Mucosa of rectum (tissue), 2 donors: ENCODE results near the gene SAV1.

Experiments
- H3K27ac ChIP-seq, 2 donors: one replicate each; pipeline ENCODE4 v1.7.0; 2013; ENCODE audit warnings: inconsistent platforms in 2 of 2, low read depth in 2 of 2, low read length in 2 of 2
- H3K27me3 ChIP-seq, 2 donors: one replicate each; pipeline ENCODE4 v1.7.0; 2013; ENCODE audit warnings: low read length in 2 of 2; ENCODE audit not compliant: control insufficient read depth in 2 of 2, insufficient read depth in 2 of 2
- H3K36me3 ChIP-seq, 2 donors: one replicate each; pipeline ENCODE4 v1.7.0; 2013; ENCODE audit warnings: low read length in 2 of 2; ENCODE audit not compliant: control insufficient read depth in 2 of 2, insufficient read depth in 2 of 2
- H3K4me1 ChIP-seq, 2 donors: one replicate each; pipeline ENCODE4 v1.7.0; 2013; ENCODE audit warnings: low read length in 2 of 2, mild to moderate bottlenecking in 1 of 2; ENCODE audit not compliant: control insufficient read depth in 2 of 2, insufficient read depth in 2 of 2
- H3K4me3 ChIP-seq, 2 donors: one replicate each; pipeline ENCODE4 v1.7.0; 2013; ENCODE audit warnings: low read length in 2 of 2
- H3K9ac ChIP-seq, 2 donors: one replicate each; pipeline ENCODE4 v1.7.0; 2013; ENCODE audit warnings: low read length in 2 of 2, low read depth in 1 of 2, mild to moderate bottlenecking in 1 of 2
- H3K9me3 ChIP-seq, 2 donors: one replicate each; pipeline ENCODE4 v1.7.0; 2013; ENCODE audit warnings: low read length in 2 of 2; ENCODE audit not compliant: control insufficient read depth in 2 of 2
- donor health status: healthy.
- donor health status: Normal muscosa, but diverticular disease.

Gene SAV1

DNA sequence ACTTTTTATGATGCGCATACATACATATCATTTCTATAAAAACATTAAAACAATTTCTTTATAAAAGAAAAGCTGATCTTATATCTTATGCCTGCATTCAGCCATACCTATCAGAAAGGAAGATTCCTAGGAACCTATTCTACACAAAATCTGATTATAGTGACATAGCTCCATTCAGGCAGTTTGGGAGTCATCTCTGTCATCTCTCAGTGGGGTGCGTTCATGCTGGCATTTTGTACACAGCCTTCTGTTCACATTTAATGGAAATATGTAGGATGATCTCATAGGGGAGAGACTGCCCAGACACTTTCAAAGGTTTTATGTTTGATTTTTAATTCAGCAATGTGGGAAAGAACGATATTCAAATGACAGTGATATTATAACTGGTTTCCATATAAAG is 55.3 kb downstream of the SAV1 start:
- H3K9me3 ChIP-seq = no peaks in the 10 kb centered on the region
- no peaks in the 10 kb centered on the region for H3K4me1 ChIP-seq
- no peaks in the 10 kb centered on the region for H3K27me3 ChIP-seq
- H3K36me3 ChIP-seq = no peaks in the 10 kb centered on the region
- no peak overlapping the region for H3K4me3 ChIP-seq
- H3K9ac ChIP-seq = no peak overlapping the region
- no peak overlapping the region for H3K27ac ChIP-seq

GRCh38 chr14:50610465-50610864 is 57.6 kb downstream of the SAV1 start:
- Histone ChIP-seq H3K4me3 (no peak overlapping the region), H3K9ac (no peak overlapping the region), H3K36me3 (no peaks in the 10 kb centered on the region), H3K27me3 (no peaks in the 10 kb centered on the region), H3K4me1 (no peaks in the 10 kb centered on the region), H3K9me3 (no peaks in the 10 kb centered on the region), H3K27ac (no peak overlapping the region)

- Histone ChIP-seq H3K27ac (no peak overlapping the region), H3K9ac (no peak overlapping the region), H3K27me3 (no peaks in the 10 kb centered on the region), H3K4me3 (no peak overlapping the region), H3K36me3 (no peaks in the 10 kb centered on the region), H3K9me3 (no peaks in the 10 kb centered on the region), H3K4me1 (no peaks in the 10 kb centered on the region)
Measured at GRCh38 chr14:50608302-50608851, 59.7 kb downstream of the SAV1 start.

GRCh38 chr14:50607761-50608160 is 60.3 kb downstream of the SAV1 start:
- H3K9me3 ChIP-seq = no peaks in the 10 kb centered on the region
- no peak overlapping the region for H3K9ac ChIP-seq
- H3K27me3 ChIP-seq = no peaks in the 10 kb centered on the region
- no peak overlapping the region for H3K27ac ChIP-seq
- H3K4me1 ChIP-seq = no peaks in the 10 kb centered on the region
- no peaks in the 10 kb centered on the region for H3K36me3 ChIP-seq
- no peak overlapping the region for H3K4me3 ChIP-seq

DNA sequence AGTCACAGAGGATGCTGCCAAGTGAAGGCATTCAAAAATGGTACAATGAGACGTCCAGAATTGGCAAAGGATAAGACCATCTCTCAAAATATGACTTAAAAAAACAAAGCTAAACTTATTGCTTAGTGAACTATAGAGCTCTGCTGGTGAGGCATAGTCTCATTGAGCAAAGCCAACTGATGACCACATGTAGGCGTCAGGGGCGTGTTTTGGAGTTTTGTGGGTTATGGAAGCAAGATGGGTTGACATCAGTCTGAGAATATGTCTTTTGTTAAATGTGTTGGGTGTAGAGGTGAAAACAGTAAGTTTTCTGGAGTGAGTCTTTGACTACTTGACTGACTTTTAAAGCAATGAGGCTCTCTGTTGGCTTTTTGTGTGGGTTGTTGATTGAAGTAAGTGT is 60.9 kb downstream of the SAV1 start:
- Histone ChIP-seq H3K27ac (no peak overlapping the region), H3K27me3 (no peaks in the 10 kb centered on the region), H3K9ac (no peak overlapping the region), H3K4me3 (no peak overlapping the region), H3K36me3 (no peaks in the 10 kb centered on the region), H3K4me1 (no peaks in the 10 kb centered on the region), H3K9me3 (no peaks in the 10 kb centered on the region)

GRCh38 chr14:50606468-50606867 is 61.6 kb downstream of the SAV1 start:
- H3K4me3 ChIP-seq = no peak overlapping the region
- H3K36me3 ChIP-seq = no peaks in the 10 kb centered on the region
- no peaks in the 10 kb centered on the region for H3K4me1 ChIP-seq
- H3K9ac ChIP-seq = no peak overlapping the region
- H3K27ac ChIP-seq = no peak overlapping the region
- no peaks in the 10 kb centered on the region for H3K27me3 ChIP-seq
- no peaks in the 10 kb centered on the region for H3K9me3 ChIP-seq

GRCh38 chr14:50605766-50606165 is 62.3 kb downstream of the SAV1 start:
- H3K4me3 ChIP-seq = no peak overlapping the region
- no peaks in the 10 kb centered on the region for H3K9me3 ChIP-seq
- H3K36me3 ChIP-seq = no peaks in the 10 kb centered on the region
- no peak overlapping the region for H3K27ac ChIP-seq
- no peak overlapping the region for H3K9ac ChIP-seq
- no peaks in the 10 kb centered on the region for H3K27me3 ChIP-seq
- H3K4me1 ChIP-seq = no peaks in the 10 kb centered on the region

DNA sequence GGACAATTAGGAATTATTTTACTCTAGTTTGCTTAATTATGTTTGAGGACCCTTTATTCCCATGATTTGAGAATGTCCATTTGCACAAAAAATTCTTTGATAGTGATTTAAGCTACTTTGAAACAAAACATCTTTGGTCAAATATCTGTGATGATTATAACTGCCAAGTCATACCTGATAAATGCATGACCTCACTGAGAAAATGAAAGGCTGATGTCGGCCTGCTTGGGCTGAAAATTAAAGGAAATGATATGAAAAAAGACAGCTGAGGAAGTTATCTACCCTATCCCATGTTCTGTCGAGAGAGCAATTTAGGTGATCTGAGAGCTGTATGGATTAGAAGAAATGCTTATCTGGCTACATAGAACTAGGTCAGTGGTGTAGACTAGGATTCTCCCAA is 64.5 kb downstream of the SAV1 start:
- H3K9ac ChIP-seq = no peak overlapping the region
- no peaks in the 10 kb centered on the region for H3K4me1 ChIP-seq
- no peaks in the 10 kb centered on the region for H3K27me3 ChIP-seq
- H3K36me3 ChIP-seq = no peaks in the 10 kb centered on the region
- H3K27ac ChIP-seq = no peak overlapping the region
- H3K9me3 ChIP-seq = no peaks in the 10 kb centered on the region
- no peak overlapping the region for H3K4me3 ChIP-seq

- no peak overlapping the region for H3K4me3 ChIP-seq
Measured at GRCh38 chr14:50602035-50602434, 66.1 kb downstream of the SAV1 start.

DNA sequence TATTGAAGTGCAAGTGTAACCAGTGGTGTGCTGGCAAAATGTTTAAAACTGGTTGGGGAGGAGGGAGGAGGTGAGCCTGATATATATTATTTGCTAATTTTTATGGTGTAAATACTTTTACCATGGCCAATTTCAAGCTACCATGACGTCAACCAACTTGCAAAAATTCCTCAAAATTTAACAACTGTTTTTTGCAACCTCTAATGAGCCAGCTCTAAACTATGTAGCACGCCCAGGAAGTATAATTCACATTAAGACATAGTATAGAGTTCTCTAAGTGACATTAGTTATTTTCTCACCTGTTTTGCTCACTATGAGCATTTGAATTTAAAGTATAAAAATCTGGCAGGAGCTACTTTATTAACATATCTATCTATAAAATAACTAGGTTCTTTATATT is 66.7 kb downstream of the SAV1 start:
- H3K27ac ChIP-seq = no peak overlapping the region
- H3K27me3 ChIP-seq = no peaks in the 10 kb centered on the region
- no peak overlapping the region for H3K9ac ChIP-seq
- no peaks in the 10 kb centered on the region for H3K9me3 ChIP-seq
- no peaks in the 10 kb centered on the region for H3K4me1 ChIP-seq
- H3K4me3 ChIP-seq = no peak overlapping the region
- no peaks in the 10 kb centered on the region for H3K36me3 ChIP-seq

More at GRCh38 chr14:50602035-50602434, 66.1 kb downstream of the SAV1 start:
- Histone ChIP-seq H3K4me1 (no peaks in the 10 kb centered on the region), H3K36me3 (no peaks in the 10 kb centered on the region), H3K27ac (no peak overlapping the region), H3K9me3 (no peaks in the 10 kb centered on the region), H3K9ac (no peak overlapping the region), H3K27me3 (no peaks in the 10 kb centered on the region)

DNA sequence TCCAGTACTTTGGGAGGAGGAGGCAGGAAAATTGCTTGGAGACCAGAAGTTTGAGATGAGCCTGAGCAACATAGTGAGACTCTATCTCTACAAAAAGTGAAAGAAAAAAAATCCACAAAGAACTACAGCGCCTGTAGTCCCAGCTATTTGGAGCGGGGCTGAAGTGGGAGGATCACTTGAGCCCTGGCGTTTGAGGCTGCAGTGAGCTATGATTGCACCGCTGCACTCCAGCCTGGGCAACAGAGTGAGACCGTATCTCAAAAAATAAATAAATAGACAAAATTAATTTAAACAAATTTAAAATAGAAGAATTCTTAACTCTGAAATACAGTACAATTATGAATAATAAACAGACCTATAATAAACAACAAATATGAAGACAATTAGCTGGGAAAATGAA is 67.3 kb downstream of the SAV1 start:
- H3K27ac ChIP-seq = no peak overlapping the region

More for the DNA sequence above, 67.3 kb downstream of the SAV1 start:
- H3K27me3 ChIP-seq = no peaks in the 10 kb centered on the region
- H3K9ac ChIP-seq = no peak overlapping the region
- no peaks in the 10 kb centered on the region for H3K4me1 ChIP-seq
- no peaks in the 10 kb centered on the region for H3K36me3 ChIP-seq
- no peak overlapping the region for H3K4me3 ChIP-seq
- H3K9me3 ChIP-seq = no peaks in the 10 kb centered on the region
